DND-41 (cell line): ENCODE data around the gene PPP1R3G.

Experiments used
- EZH2 ChIP-seq: IDR thresholded peaks from 3 replicates; pipeline ENCODE4 v1.6.1; 2012; ENCODE audit warnings: borderline replicate concordance, low read depth, mild to moderate bottlenecking, moderate library complexity, low read length, inconsistent platforms; ENCODE audit not compliant: severe bottlenecking
- TF ChIP-seq, protein P1 (sequence below): IDR thresholded peaks from 2 replicates; pipeline ENCODE4 v1.5.1; 2012; ENCODE audit warnings: borderline replicate concordance, low read length, moderate library complexity, mild to moderate bottlenecking; ENCODE audit not compliant: poor library complexity, severe bottlenecking; ENCODE audit errors: extremely low read depth

DNA sequence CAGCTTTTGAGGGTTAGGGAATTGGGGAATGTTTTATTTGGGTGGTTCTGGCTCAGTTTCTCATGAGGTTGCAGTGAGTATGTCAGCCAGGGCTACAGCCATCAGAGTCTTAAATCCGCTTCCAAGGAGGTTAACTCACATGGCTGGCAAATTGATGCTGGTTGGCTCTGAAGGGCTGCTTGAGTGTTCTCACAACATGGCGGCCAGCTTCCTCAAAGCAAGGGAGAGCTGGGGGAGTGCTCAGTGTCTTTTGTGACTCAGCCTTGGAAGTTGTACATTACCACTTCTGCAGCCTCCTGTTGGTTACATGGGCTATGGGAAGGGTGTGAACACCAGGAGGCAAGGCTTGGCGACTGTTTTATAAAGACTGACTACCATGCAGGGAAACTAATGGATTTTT is 17.8 kb upstream of the PPP1R3G start:
- TF ChIP-seq, protein P1, sequence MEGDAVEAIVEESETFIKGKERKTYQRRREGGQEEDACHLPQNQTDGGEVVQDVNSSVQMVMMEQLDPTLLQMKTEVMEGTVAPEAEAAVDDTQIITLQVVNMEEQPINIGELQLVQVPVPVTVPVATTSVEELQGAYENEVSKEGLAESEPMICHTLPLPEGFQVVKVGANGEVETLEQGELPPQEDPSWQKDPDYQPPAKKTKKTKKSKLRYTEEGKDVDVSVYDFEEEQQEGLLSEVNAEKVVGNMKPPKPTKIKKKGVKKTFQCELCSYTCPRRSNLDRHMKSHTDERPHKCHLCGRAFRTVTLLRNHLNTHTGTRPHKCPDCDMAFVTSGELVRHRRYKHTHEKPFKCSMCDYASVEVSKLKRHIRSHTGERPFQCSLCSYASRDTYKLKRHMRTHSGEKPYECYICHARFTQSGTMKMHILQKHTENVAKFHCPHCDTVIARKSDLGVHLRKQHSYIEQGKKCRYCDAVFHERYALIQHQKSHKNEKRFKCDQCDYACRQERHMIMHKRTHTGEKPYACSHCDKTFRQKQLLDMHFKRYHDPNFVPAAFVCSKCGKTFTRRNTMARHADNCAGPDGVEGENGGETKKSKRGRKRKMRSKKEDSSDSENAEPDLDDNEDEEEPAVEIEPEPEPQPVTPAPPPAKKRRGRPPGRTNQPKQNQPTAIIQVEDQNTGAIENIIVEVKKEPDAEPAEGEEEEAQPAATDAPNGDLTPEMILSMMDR, result no peak
- TF ChIP-seq EZH2, result no peak
